ENCODE results near the gene KRTAP5-10.
"Not testable (repeated sequence)": the region's sequence is repeated elsewhere in the genome, so short reads cannot be mapped to it uniquely, and the experiment has no call there.

KRTAP5-10 gene, protein sequence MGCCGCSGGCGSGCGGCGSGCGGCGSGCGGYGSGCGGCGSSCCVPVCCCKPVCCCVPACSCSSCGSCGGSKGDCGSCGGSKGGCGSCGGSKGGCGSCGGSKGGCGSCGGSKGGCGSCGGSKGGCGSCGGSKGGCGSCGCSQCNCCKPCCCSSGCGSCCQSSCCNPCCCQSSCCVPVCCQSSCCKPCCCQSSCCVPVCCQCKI

DNA sequence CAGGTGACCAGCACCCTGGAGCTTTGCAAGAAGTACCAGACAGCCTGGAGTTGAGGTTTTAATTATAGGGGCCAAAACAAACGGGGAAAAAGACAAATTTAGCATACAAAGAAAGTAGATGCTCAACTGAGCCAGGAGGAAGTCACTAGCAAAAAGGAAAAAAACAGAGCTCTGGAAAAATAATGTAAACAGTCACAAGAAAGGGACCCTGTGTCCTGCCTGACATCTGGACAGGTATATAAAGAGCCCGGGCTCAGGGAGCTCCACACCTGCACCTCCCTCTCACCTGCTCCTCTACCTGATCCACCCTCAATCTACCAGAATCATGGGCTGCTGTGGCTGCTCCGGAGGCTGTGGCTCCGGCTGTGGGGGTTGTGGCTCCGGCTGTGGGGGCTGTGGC lies at the start of gene KRTAP5-10:
Gene KRTAP5-10, plus strand, starts transcription at position 301 of the 400 bp plus-strand sequence. Its CDS starts 25 bp downstream, at position 326.
- DNase-seq (ENCODE audit: low read depth): no peak

DNA sequence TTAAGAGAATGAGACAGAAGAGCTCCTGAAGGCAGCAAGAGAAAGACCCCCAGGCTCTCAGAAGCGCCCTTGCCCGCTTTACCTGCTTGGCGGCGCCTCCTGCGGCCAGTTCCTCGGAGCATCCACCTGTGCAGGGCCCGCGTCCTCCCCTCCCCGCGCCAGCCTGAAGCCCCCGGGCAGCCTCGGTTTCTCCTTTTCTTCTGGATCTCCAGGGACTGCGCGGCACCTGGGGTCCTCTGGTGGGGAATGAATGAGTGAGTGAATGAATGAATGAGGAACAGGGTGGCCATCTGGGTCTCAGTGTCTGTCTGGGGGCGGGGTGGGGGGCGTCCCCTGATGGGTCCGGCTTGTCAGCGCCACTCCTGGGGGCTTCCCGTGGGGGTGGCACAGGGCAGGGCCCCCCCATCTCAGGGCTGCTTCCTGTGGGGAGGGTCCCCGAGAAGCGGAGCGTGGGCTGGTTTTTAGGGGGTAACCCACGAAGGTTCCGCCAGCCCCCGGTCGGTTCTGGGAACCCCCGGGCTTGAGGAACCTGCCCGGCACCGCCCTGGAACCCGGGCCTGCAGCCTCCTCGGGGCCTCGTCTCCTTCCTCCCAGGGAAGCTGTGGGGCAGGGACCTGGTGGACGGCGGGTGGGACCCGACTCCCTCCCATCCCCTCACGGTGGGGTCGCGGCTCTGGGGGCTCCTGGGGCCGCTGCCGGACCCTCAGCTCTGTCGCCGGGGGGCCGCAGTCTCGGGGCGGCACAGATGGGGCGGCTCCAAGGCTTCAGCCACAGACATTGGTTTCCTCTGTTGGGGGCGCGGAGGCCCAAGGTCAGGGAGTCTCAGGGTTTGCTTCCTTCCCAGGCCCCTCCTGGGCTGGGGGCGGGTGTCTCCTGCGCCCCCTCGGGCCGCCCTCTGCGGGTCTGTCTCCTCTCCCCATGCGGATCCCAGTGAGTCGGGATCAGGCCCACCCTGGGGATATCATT lies 46.6 kb upstream of the KRTAP5-10 start:
- no peak for DNase-seq (ENCODE audit: low read depth)

DNA sequence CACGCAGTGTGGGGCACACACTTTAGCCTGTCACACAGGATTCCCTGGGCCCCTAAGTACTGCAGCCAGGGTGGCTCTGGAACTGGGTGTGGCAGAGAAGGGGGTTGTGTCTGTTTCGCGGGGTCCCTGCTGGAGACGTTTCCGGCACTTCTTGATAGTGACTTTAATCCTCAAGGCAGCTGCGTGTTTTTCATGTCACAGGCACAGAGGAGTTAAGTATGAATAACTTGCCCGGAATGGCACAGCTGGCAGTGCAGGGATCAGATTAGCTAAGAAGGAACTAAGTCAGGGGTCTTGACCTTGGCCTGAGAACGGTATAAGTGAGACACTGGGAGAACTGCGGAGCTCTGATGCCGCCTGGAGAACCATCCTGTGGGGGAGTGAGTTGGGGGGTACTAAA lies 45.8 kb upstream of the KRTAP5-10 start:
- no peak for DNase-seq (ENCODE audit: low read depth)

DNA sequence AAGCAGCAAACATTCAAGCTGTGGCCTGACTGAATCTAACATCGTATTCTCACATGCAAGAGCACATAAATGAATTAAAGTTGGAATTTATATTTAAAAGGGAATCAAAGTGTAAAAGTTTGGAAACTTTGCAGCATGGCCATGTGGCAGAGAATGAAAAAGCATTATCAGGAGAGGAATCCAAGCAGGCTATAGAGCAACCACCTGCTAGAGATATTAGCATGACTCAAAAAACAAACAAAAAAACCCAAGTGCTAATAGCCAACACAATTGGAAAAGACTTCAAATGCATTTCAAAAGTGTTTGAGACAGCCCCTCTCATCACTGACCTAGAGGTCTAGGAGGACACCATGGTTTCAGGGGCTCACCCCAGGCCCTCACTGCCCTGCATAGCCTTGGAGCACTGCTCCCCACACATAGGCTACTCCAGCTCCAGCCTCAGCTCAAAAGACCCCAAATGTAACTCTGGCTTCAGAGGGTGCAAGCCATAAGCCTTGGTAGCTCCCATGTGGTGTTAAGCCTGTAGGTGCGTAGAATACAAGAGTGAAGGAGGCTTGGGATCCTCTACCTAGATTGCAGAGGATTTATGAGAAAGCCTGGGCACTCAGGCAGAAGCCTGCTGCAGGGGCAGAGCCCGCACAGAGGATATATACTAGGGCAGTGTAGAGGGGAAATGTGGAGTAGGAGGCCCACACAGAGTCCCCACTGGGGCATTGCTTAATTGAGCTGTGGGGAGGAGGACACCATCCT lies 40.0 kb upstream of the KRTAP5-10 start:
- no peak for DNase-seq (ENCODE audit: low read depth)

DNA sequence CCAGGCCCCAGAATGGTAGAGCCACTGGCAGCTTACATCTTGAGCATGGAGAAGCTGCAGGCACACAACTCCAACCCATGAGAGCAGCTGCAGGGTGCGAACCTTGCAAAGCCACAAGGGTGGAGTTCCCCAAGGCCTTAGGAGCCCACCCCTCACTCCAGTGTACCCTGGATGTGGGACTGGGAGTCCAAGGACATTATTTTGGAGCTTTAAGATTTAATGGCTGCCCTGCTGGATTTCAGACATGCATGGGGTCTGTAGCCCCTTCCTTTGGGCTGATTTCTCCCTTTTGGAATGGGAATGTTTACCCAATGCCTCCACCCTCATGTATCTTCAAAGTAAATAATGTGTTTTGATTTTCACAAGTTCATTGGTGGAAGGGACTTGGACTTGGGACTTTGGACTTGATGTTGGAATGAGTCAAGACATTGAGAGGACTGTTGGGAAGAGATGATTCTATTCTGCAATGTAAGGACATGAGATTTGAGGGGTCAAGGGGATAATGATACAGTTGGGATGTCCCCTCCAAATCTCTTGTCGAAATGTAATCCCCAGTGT lies 39.3 kb upstream of the KRTAP5-10 start:
- no peak for DNase-seq (ENCODE audit: low read depth)

DNA sequence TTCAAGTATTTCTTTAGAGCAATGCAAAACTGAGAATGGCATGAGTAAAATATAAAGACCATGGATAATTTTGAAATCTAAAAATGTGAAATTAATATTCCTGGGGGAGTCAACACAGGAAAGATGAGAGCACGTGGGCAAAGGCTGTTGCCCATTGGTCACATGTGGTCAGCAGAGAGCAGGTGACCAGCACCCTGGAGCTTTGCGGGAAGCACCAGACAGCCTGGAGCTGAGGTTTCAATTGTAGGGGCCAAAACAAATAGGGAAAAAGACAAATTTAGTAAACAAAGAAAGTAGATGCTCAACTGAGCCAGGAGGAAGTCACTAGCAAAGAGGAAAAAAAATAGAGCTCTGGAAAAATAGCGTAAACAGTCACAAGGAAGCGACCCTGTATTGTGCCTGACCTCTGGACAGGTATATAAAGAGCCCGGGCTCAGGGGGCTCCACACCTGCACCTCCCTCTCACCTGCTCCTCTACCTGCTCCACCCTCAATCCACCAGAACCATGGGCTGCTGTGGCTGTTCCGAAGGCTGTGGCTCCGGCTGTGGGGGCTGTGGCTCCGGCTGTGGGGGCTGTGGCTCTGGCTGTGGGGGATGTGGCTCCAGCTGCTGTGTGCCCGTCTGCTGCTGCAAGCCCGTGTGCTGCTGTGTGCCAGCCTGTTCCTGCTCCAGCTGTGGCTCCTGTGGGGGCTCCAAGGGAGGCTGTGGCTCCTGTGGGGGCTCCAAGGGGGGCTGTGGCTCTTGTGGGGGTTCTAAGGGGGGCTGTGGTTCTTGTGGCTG lies 38.4 kb upstream of the KRTAP5-10 start, which contains the start of gene KRTAP5-7:
Gene KRTAP5-7, plus strand, starts transcription at position 472 of the 780 bp plus-strand sequence. Its CDS starts 34 bp downstream, at position 506.
- not testable (repeated sequence) for DNase-seq (ENCODE audit: low read depth)

DNA sequence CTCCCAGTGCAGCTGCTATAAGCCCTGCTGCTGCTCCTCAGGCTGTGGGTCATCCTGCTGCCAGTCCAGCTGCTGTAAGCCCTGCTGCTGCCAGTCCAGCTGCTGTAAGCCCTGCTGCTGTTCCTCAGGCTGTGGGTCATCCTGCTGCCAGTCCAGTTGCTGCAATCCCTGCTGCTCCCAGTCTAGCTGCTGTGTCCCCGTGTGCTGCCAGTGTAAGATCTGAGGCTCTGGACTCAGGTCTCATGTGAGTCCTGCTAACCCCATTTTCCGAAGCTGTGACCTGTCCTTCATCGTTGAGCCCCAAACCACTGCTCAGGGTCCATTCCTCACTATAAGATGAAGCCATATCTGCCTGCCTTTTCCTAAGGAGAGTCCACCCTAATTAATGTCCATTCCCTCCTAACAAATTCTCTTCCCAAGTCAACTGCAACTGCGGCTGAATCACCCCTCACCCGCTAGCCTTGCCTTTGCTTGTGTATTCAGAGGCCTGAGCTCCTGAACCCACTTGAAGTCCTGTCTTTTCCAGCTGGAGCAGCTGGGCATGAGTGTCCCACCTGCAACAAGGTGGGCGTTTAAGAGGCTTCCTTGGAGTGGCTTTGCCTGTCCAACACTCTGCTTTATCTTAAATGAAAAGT lies 37.7 kb upstream of the KRTAP5-10 start:
- no peak for DNase-seq (ENCODE audit: low read depth)

DNA sequence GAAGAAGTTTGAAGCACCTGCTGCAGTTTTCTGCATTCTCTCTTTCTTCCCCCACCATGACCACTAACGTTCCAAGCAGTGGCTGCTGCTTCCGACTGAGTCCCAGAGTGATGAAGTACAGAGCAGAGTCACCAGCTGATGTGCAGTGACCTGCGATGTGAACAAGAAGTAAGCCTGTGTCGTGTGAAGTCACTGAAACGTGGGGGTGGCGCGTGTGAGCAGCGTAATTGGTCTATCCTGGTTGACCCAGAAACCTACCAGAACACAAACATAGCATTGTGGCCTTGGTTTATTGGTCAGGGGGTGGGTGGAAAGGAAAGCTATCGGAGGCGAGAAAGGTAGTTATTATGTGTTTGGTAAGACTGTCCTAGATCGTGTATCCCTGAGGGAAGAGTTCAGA lies 34.8 kb upstream of the KRTAP5-10 start:
- no peak for DNase-seq (ENCODE audit: low read depth)

DNA sequence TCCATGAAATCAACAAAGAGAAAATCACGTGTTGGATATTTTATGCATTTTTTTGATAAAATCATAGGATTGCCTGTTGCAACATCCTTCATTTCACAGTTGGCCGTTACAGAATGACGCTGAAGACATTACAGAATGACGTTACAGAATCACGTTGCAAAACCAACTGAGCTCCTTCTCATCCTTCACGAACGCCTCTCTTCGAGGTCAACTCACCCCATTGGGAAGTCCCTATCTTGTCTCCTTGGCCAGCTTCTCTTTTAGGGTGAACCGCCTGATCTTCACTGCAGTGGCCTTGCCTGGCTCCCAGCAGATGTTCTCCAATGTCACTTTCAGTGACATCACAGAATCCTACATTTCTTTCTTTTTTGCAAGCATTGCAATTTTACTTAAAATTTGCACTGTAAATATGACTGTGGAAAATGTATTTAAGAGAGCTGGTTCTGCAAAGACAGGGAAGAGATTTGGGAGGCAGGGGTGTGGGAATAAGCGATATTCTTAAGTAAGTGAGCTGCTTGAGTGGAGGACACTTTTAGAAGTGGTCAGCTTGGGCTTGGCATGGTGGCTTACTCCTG lies 33.2 kb upstream of the KRTAP5-10 start:
- no peak for DNase-seq (ENCODE audit: low read depth)

DNA sequence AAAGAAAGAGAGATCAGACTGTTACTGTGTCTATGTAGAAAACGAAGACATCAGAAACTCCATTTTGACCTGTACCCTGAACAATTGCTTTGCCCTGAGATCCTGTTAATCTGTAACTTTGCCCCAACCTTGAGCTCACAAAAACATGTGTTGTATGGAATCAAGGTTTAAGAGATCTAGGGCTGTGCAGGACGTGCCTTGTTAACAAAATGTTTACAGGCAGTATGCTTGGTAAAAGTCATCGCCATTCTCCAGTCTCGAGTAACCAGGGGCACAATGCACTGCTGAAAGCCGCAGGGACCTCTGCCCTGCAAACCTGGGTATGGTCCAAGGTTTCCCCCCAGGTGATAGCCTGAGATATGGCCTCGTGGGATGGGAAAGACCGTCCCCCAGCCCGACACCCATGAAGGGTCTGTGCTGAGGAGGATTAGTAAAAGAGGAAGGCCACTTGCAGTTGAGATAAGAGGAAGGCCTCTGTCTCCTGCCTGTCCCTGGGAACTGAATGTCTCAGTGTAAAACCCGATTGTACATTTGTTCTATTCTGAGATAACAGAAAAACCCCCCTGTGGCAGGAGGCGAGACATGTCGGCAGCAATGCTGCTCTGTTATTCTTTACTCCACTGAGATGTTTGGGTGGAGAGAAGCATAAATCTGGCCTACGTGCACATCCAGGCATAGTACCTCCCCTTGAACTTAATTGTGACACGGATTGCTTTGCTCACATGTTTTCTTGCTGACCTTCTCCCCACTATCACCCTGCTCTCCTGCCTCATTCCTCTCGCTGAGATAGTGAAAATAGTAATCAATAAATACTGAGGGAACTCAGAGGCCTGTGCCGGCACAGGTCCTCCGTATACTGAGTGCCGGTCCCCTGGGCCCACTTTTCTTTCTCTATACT lies 30.4 kb upstream of the KRTAP5-10 start:
- DNase-seq (ENCODE audit: low read depth): not testable (repeated sequence)

DNA sequence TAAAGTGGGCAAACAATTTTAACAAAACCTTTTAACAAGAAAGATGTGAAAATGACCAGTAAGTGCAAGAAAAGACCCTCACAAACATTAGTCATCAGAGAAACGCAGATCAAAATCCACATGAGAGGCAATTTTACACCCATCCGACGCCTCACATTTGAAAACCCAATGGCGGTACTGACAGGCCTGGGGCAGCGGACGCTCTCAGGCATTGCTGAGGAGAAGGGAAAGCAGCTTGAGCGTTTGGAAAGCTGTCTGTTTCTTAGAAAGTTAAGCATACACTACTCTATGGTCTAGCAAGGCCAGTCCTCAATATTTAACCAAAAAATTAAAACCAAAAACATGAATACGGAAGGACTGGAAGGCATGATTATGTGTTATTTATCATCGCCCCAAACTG lies 29.5 kb upstream of the KRTAP5-10 start:
- DNase-seq (ENCODE audit: low read depth): no peak

DNA sequence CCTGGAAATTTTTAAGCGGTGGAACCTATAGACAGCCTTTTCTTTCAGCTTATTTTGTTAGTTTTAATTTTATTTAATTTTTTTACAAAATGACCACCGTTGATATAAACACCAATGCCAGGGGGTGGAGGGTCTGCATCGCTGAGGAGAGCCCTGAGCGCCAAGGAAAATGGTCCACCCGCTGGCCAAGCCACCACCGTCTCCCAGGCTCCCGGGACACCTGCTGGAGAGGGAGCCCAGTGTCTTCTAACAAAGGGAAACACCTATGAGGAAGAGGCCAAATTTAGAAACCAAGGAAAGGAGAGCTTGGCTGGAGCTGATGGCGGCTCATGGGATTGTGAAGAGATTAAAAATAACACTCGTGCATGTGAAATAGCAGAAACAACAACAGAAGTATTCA lies 27.8 kb upstream of the KRTAP5-10 start:
- DNase-seq (ENCODE audit: low read depth): no peak

DNA sequence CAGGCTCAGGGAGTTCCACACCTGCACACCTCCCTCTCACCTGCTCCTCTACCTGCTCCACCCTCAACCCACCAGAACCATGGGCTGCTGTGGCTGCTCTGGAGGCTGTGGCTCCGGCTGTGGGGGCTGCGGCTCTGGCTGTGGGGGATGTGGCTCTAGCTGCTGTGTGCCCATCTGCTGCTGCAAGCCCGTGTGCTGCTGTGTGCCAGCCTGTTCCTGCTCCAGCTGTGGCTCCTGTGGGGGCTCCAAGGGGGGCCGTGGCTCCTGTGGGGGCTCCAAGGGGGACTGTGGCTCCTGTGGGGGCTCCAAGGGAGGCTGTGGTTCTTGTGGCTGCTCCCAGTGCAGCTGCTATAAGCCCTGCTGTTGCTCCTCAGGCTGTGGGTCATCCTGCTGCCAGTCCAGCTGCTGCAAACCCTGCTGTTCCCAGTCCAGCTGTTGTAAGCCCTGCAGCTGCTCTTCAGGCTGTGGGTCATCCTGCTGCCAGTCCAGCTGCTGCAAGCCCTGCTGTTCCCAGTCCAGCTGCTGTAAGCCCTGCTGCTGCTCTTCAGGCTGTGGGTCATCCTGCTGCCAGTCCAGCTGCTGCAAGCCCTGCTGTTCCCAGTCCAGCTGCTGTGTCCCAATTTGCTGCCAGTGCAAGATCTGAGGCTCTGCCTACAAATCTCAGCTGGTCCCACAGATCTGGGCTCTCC lies 27.2 kb upstream of the KRTAP5-10 start, which contains the start of gene KRTAP5-8:
Gene KRTAP5-8, plus strand, starts transcription at position 49 of the 689 bp plus-strand sequence. Its CDS starts 31 bp downstream, at position 80.
- not testable (repeated sequence) for DNase-seq (ENCODE audit: low read depth)

DNA sequence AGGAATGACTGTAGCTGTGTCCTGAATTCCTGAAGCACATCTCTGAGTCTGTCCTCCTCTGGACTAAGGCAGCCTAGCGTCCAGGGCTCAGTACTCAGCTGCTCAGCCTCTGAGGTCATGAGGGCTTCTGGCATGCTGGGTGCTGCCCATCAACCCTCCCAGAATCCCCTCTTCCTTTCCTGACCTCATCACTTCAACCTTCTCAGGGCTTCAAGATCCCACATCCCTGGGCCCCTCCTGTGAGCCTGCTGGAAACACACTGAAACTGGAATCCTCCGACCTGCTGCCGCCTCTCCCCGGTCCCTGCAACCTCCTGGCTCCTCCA lies 26.7 kb upstream of the KRTAP5-10 start:
- no peak for DNase-seq (ENCODE audit: low read depth)

DNA sequence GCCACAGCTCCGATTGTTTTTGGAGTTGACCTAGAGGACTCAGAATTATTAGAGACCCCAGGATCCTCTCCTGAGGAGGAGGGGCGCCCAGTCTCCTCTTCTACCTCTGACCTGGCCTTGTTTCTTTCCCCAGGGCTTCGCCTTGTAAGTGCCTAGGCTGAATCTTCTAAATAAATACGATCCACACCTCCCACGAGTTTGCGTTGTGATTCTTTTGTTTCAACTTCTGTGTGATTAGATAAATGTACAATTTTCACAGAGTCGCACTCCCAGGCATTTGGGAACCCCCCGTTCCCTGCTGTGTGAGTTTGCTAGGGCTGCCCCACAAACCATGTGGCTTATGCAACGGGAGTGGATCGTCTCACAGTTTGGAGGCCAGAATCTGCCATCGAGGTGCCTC lies 26.3 kb upstream of the KRTAP5-10 start:
- no peak for DNase-seq (ENCODE audit: low read depth)

DNA sequence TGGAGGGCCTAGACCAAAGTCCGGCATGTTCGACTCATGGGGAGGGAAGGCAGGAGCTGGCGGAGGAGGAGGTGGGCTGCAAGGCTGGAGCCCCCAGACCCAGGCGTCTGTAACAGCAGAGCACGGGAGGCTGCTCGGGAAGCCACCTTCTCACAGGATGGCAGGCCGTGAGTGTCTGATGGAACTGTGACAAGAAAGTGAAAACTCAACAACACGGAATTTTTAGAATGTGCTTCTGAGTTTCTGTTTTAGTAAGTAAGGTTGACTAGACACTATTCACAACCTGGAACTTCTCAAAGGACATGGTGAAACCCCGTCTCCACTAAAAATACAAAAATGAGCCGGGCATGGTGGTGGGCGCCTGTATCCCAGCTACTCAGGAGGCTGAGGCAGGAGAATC lies 25.4 kb upstream of the KRTAP5-10 start:
- DNase-seq (ENCODE audit: low read depth): not testable (repeated sequence)

DNA sequence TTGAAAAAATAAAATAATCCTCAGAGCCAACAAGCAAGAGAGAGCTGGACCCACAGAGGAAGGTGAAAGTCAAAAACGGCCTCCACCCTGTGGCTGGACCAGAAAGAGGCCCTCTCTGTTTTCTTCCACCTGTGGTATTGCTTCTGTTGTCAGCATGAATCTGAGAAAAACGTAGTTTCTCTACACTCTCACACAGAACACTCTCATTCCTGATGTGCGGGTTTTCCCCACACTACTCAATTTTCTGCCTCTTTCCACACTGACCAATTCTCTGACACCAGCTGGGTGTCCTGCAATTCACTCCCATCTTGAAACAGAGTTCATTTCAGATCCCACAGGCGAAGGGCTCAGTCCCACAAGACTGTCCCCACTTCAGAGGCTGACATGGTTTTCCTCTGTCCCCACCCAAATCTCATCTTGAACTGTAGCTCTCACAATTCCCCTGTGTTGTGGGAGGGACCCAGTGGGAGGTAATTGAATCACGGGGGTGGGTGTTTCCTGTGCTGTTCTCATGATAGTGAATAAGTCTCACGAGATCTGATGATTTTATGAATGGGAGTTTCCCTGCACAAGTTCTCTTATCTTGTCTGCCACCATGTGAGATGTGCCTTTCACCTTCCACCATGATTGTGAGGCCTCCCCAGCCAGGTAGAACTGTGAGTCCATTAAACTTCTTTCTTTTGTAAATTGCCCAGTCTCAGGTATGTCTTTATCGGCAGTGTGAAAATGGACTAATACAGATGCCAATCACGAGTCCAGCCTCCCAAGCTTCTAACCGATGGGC lies 24.6 kb upstream of the KRTAP5-10 start:
- DNase-seq (ENCODE audit: low read depth): not testable (repeated sequence)

DNA sequence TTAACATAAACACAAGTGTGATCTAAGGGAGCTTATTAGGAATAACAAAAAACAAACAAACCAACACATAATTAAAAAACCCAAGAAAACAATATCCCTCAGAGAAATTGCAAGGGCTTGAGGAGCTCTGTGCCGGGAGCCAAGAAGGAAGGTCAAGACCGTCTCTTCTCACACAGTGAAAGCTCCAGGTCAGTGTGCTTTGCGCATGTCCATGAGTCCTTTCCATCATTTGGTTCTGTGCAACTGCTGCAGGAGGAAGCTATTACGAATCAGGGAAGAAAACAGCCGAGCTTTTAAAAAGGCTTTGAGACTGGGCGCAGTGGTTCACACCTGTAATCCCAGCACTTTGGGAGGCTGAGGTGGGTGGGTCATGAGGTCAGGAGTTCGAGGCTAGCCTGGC lies 23.0 kb upstream of the KRTAP5-10 start:
- DNase-seq (ENCODE audit: low read depth): no peak
